ENCODE data around the gene UBE2O.

UBE2O gene

GRCh38 chr17:76419576-76420260 is 33.2 kb downstream of the UBE2O start:
- Histone ChIP-seq H3K9ac (ENCODE audit: low read length) (no peak overlapping the region), H2AFZ (ENCODE audit: low read depth, low read length) (no peak overlapping the region), H2BK15ac (ENCODE audit: low read depth, poor library complexity, severe bottlenecking) (no peak overlapping the region), H3K36me3 (ENCODE audit: control insufficient read depth in 1 of 2, insufficient read depth in 2 of 2, low read depth in 1 of 2, low read length in 2 of 2) (peaks cover 9 to 37% of the 10 kb centered on the region in 2 experiments), H3K4ac (ENCODE audit: low read depth in 1 of 2, low read length in 2 of 2) (no peak overlapping the region), H3K4me2 (ENCODE audit: low read length, poor library complexity, severe bottlenecking) (no peak overlapping the region), H4K8ac (ENCODE audit: low read length) (no peak overlapping the region), H3K79me1 (replicated peaks; ENCODE audit: low read length, poor library complexity, severe bottlenecking) (peaks cover 47% of the 10 kb centered on the region), H2BK5ac (ENCODE audit: low read depth, low read length, poor library complexity, severe bottlenecking) (no peak overlapping the region), H3K27me3 (ENCODE audit: control insufficient read depth in 1 of 2, insufficient read depth in 1 of 2, low read length in 2 of 2) (no peaks in the 10 kb centered on the region), H3K23ac (ENCODE audit: low read length in 2 of 2) (no peak overlapping the region), H2BK12ac (ENCODE audit: low read length in 2 of 2) (no peak overlapping the region), H3K14ac (ENCODE audit: low read length in 2 of 2) (no peak overlapping the region), H3K4me3 (ENCODE audit: insufficient read depth in 1 of 2, low read depth in 1 of 2, low read length in 2 of 2) (no peak overlapping the region), H2BK120ac (ENCODE audit: low read depth, low read length) (no peak overlapping the region), H3K27ac (ENCODE audit: low read length, poor library complexity, severe bottlenecking) (no peak overlapping the region), H3K9me3 (ENCODE audit: control insufficient read depth, low read length) (no peaks in the 10 kb centered on the region), H2AK5ac (ENCODE audit: low read length, severe bottlenecking) (no peak overlapping the region), H3K18ac (ENCODE audit: low read depth in 1 of 2, low read length in 2 of 2) (no peak overlapping the region), H4K91ac (ENCODE audit: low read length) (no peak overlapping the region), H3K4me1 (ENCODE audit: control insufficient read depth, insufficient read depth, low read depth, low read length) (peaks cover 9% of the 10 kb centered on the region)
- WGBS: 97% methylated on average over 17 of the region's 17 CpGs
- no peak for DNase-seq

GRCh38 chr17:76417499-76418143 is 35.3 kb downstream of the UBE2O start:
- WGBS: 83% methylated on average over 11 of the region's 11 CpGs
- Histone ChIP-seq H2BK120ac (ENCODE audit: low read depth, low read length) (no peak overlapping the region), H3K36me3 (ENCODE audit: control insufficient read depth in 1 of 2, insufficient read depth in 2 of 2, low read depth in 1 of 2, low read length in 2 of 2) (peaks cover 9 to 32% of the 10 kb centered on the region in 2 experiments)

DNA sequence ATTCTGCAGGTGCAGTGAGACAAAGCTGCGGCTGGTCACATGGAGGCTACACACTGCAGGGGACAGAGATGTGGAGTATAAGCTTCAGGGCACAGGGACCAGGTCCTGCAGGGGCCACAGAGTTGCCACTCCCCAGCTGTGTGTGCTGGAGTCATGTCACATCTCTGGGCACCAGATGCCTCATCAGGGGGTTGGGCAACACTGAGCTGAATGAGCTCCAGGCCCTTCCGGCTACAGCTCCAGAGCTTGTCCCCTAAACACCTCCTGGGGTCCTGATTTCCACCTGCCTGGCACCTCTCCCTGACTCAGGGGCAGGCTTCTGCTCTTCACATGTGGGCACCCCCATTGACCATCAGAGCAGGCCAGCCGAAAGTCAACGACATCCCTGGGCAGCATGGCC is 36.1 kb downstream of the UBE2O start:
- no peak overlapping the region for H3K23ac ChIP-seq (ENCODE audit: low read length in 2 of 2)
- no peak overlapping the region for H4K91ac ChIP-seq (ENCODE audit: low read length)
- peaks cover 10 to 29% of the 10 kb centered on the region in 2 experiments for H3K36me3 ChIP-seq (ENCODE audit: control insufficient read depth in 1 of 2, insufficient read depth in 2 of 2, low read depth in 1 of 2, low read length in 2 of 2)
- no peak overlapping the region for H3K4me3 ChIP-seq (ENCODE audit: insufficient read depth in 1 of 2, low read depth in 1 of 2, low read length in 2 of 2)
- no peak overlapping the region for H3K18ac ChIP-seq (ENCODE audit: low read depth in 1 of 2, low read length in 2 of 2)
- 100% methylated on average over 4 of the region's 4 CpGs for WGBS
- no peak overlapping the region for H2BK5ac ChIP-seq (ENCODE audit: low read depth, low read length, poor library complexity, severe bottlenecking)
- no peak overlapping the region for H2AK5ac ChIP-seq (ENCODE audit: low read length, severe bottlenecking)
- DNase-seq: no peak
- no peak overlapping the region for H2BK120ac ChIP-seq (ENCODE audit: low read depth, low read length)
- no peak overlapping the region for H4K8ac ChIP-seq (ENCODE audit: low read length)
- no peaks in the 10 kb centered on the region for H3K9me3 ChIP-seq (ENCODE audit: control insufficient read depth, low read length)
- H3K79me1 ChIP-seq (replicated peaks; ENCODE audit: low read length, poor library complexity, severe bottlenecking): peaks cover 46% of the 10 kb centered on the region
- H3K14ac ChIP-seq (ENCODE audit: low read length in 2 of 2): no peak overlapping the region
- H2BK12ac ChIP-seq (ENCODE audit: low read length in 2 of 2): no peak overlapping the region
- H3K4me1 ChIP-seq (ENCODE audit: control insufficient read depth, insufficient read depth, low read depth, low read length): peaks cover 14% of the 10 kb centered on the region
- no peak overlapping the region for H3K9ac ChIP-seq (ENCODE audit: low read length)
- no peak overlapping the region for H3K27ac ChIP-seq (ENCODE audit: low read length, poor library complexity, severe bottlenecking)
- H2AFZ ChIP-seq (ENCODE audit: low read depth, low read length): no peak overlapping the region
- H3K4ac ChIP-seq (ENCODE audit: low read depth in 1 of 2, low read length in 2 of 2): no peak overlapping the region
- no peak overlapping the region for H3K4me2 ChIP-seq (ENCODE audit: low read length, poor library complexity, severe bottlenecking)
- no peaks in the 10 kb centered on the region for H3K27me3 ChIP-seq (ENCODE audit: control insufficient read depth in 1 of 2, insufficient read depth in 1 of 2, low read length in 2 of 2)
- H2BK15ac ChIP-seq (ENCODE audit: low read depth, poor library complexity, severe bottlenecking): no peak overlapping the region

More at GRCh38 chr17:76417499-76418143, 35.3 kb downstream of the UBE2O start:
- Histone ChIP-seq H3K79me1 (replicated peaks; ENCODE audit: low read length, poor library complexity, severe bottlenecking) (peaks cover 51% of the 10 kb centered on the region), H2BK12ac (ENCODE audit: low read length in 2 of 2) (no peak overlapping the region), H3K9ac (ENCODE audit: low read length) (no peak overlapping the region), H3K14ac (ENCODE audit: low read length in 2 of 2) (no peak overlapping the region), H2AFZ (ENCODE audit: low read depth, low read length) (no peak overlapping the region), H2BK5ac (ENCODE audit: low read depth, low read length, poor library complexity, severe bottlenecking) (no peak overlapping the region), H3K18ac (ENCODE audit: low read depth in 1 of 2, low read length in 2 of 2) (no peak overlapping the region), H3K27me3 (ENCODE audit: control insufficient read depth in 1 of 2, insufficient read depth in 1 of 2, low read length in 2 of 2) (no peaks in the 10 kb centered on the region), H4K91ac (ENCODE audit: low read length) (no peak overlapping the region), H4K8ac (ENCODE audit: low read length) (no peak overlapping the region), H2AK5ac (ENCODE audit: low read length, severe bottlenecking) (no peak overlapping the region), H2BK15ac (ENCODE audit: low read depth, poor library complexity, severe bottlenecking) (no peak overlapping the region), H3K4ac (ENCODE audit: low read depth in 1 of 2, low read length in 2 of 2) (no peak overlapping the region), H3K27ac (ENCODE audit: low read length, poor library complexity, severe bottlenecking) (no peak overlapping the region), H3K9me3 (ENCODE audit: control insufficient read depth, low read length) (no peaks in the 10 kb centered on the region), H3K4me2 (ENCODE audit: low read length, poor library complexity, severe bottlenecking) (no peak overlapping the region), H3K4me1 (ENCODE audit: control insufficient read depth, insufficient read depth, low read depth, low read length) (peaks cover 14% of the 10 kb centered on the region), H3K23ac (ENCODE audit: low read length in 2 of 2) (no peak overlapping the region), H3K4me3 (ENCODE audit: insufficient read depth in 1 of 2, low read depth in 1 of 2, low read length in 2 of 2) (no peak overlapping the region)
- no peak for DNase-seq

DNA sequence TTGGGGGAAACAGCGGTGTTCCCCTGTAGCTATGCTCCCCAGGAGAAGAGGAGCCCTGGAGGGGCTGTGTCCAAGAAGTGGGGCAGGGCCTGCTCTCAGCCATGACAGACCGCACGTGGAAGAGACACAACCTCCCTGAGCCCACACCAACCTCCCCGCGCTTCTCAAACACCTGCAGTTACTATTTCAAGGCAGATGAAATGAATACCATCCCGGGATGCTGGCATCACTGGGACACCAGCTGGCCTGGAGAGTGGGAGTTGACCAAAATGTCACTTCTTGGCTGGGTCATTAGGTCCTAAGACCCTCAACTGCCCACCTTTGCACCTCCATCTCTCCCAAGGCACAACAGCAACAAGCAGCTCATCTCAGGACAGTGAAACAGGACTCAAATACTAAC is 36.5 kb downstream of the UBE2O start:
- H3K27me3 ChIP-seq (ENCODE audit: control insufficient read depth in 1 of 2, insufficient read depth in 1 of 2, low read length in 2 of 2): no peaks in the 10 kb centered on the region
- no peak overlapping the region for H4K91ac ChIP-seq (ENCODE audit: low read length)
- H2AFZ ChIP-seq (ENCODE audit: low read depth, low read length): no peak overlapping the region
- H3K79me1 ChIP-seq (replicated peaks; ENCODE audit: low read length, poor library complexity, severe bottlenecking): peaks cover 43% of the 10 kb centered on the region
- no peaks in the 10 kb centered on the region for H3K9me3 ChIP-seq (ENCODE audit: control insufficient read depth, low read length)
- no peak overlapping the region for H3K4ac ChIP-seq (ENCODE audit: low read depth in 1 of 2, low read length in 2 of 2)
- no peak for DNase-seq
- no peak overlapping the region for H2BK120ac ChIP-seq (ENCODE audit: low read depth, low read length)
- H2BK5ac ChIP-seq (ENCODE audit: low read depth, low read length, poor library complexity, severe bottlenecking): no peak overlapping the region
- no peak overlapping the region for H2AK5ac ChIP-seq (ENCODE audit: low read length, severe bottlenecking)
- H3K36me3 ChIP-seq (ENCODE audit: control insufficient read depth in 1 of 2, insufficient read depth in 2 of 2, low read depth in 1 of 2, low read length in 2 of 2): peaks cover 8 to 30% of the 10 kb centered on the region in 2 experiments
- no peak overlapping the region for H3K9ac ChIP-seq (ENCODE audit: low read length)
- H3K18ac ChIP-seq (ENCODE audit: low read depth in 1 of 2, low read length in 2 of 2): no peak overlapping the region
- H3K23ac ChIP-seq (ENCODE audit: low read length in 2 of 2): no peak overlapping the region
- H2BK12ac ChIP-seq (ENCODE audit: low read length in 2 of 2): no peak overlapping the region
- WGBS: 99% methylated on average over 6 of the region's 6 CpGs
- H4K8ac ChIP-seq (ENCODE audit: low read length): no peak overlapping the region
- H3K4me3 ChIP-seq (ENCODE audit: insufficient read depth in 1 of 2, low read depth in 1 of 2, low read length in 2 of 2): no peak overlapping the region
- no peak overlapping the region for H3K14ac ChIP-seq (ENCODE audit: low read length in 2 of 2)
- no peak overlapping the region for H3K4me2 ChIP-seq (ENCODE audit: low read length, poor library complexity, severe bottlenecking)
- H2BK15ac ChIP-seq (ENCODE audit: low read depth, poor library complexity, severe bottlenecking): no peak overlapping the region
- H3K4me1 ChIP-seq (ENCODE audit: control insufficient read depth, insufficient read depth, low read depth, low read length): peaks cover 14% of the 10 kb centered on the region
- H3K27ac ChIP-seq (ENCODE audit: low read length, poor library complexity, severe bottlenecking): no peak overlapping the region

All from mesenchymal stem cell (in vitro differentiated cells and primary cell).